PC-3 (cell line): Measurements from ENCODE around the gene CERK. TPM values are rescaled to one million over a fixed set of nuclear protein-coding genes. Genes with fewer than 3 reads are reported as not detected.
A peak's percentile ranks its signal among the peaks of the same experiment; 100 is the strongest.

Experiments used
- ATAC-seq: fragments of 200-7000 bp; cut with Tn5 transposase; 2 replicates; pipeline ENCODE4 v1.9.1; 2020; ENCODE audit warnings: mild to moderate bottlenecking, moderate library complexity
- BruUV-seq: library from RNA; stranded (reverse); fragments of 400-500 nt; replicated peaks from 2 replicates; lab custom pipeline; 2021; lab: Mats Ljungman, UMichigan
- CTCF ChIA-PET: fragments of 300-600 bp; sonication (Branson Sonifier 250); formaldehyde crosslinking; loops from one replicate; lab custom pipeline; 2022; ENCODE audit warnings: antibody characterized with exemption; lab: Charles Lee
- POLR2A ChIA-PET: fragments of 300-600 bp; sonication (Branson Sonifier 250); formaldehyde crosslinking; loops from one replicate; lab custom pipeline; 2022; ENCODE audit warnings: antibody characterized with exemption; ENCODE audit not compliant: unreplicated experiment; lab: Charles Lee
- DNase-seq: peaks from one replicate; pipeline ENCODE4 v3.0.0-alpha.2; 2015
- H2AFZ ChIP-seq: fragments of 300-600 bp; sonication (generic); 2 replicates; pipeline ENCODE4 v1.6.0; 2016; ENCODE audit warnings: antibody characterized with exemption, low read length
- H3F3A ChIP-seq: fragments of 300-600 bp; sonication (generic); one replicate; pipeline ENCODE4 v1.6.0; 2017; ENCODE audit warnings: antibody characterized with exemption, low read length, control low read depth, mild to moderate bottlenecking; ENCODE audit not compliant: unreplicated experiment
- H3K27ac ChIP-seq: fragments of 300-600 bp; sonication (generic); 2 replicates; pipeline ENCODE4 v1.5.1; 2016; ENCODE audit warnings: mild to moderate bottlenecking, low read length
- H3K27me3 ChIP-seq: fragments of 300-600 bp; sonication (generic); 2 replicates; pipeline ENCODE4 v1.6.1; 2016; ENCODE audit warnings: low read length, mixed read lengths
- H3K36me3 ChIP-seq: fragments of 300-600 bp; sonication (generic); 2 replicates; pipeline ENCODE4 v1.6.1; 2016; ENCODE audit warnings: low read depth, mixed run types, low read length, mixed read lengths
- H3K4me1 ChIP-seq: fragments of 300-600 bp; sonication (generic); 2 replicates; pipeline ENCODE4 v1.5.1; 2016; ENCODE audit warnings: low read length; ENCODE audit not compliant: insufficient read depth
- H3K4me2 ChIP-seq: fragments of 300-600 bp; sonication (generic); 2 replicates; pipeline ENCODE4 v1.6.0; 2016; ENCODE audit warnings: low read length
- H3K4me3 ChIP-seq: fragments of 300-600 bp; sonication (generic); 2 replicates; pipeline ENCODE4 v1.5.1; 2016; ENCODE audit warnings: mild to moderate bottlenecking, low read length, mixed read lengths
- H3K79me2 ChIP-seq: fragments of 300-600 bp; sonication (generic); 2 replicates; pipeline ENCODE4 v1.6.1; 2017; ENCODE audit warnings: low read length, mixed read lengths
- H3K9ac ChIP-seq: fragments of 300-600 bp; sonication (generic); 2 replicates; pipeline ENCODE4 v1.6.0; 2016; ENCODE audit warnings: mild to moderate bottlenecking, low read length
- H3K9me2 ChIP-seq: fragments of 300-600 bp; sonication (generic); replicated peaks from 2 replicates; pipeline ENCODE4 v1.6.1; 2016; ENCODE audit warnings: mixed run types, low read length, mixed read lengths
- H3K9me3 ChIP-seq: fragments of 300-600 bp; sonication (generic); 2 replicates; pipeline ENCODE4 v1.6.1; 2016; ENCODE audit warnings: low read length, mixed read lengths
- H4K20me1 ChIP-seq: fragments of 300-600 bp; sonication (generic); 2 replicates; pipeline ENCODE4 v1.6.1; 2016; ENCODE audit warnings: low read length, mixed read lengths
- EZH2 ChIP-seq: fragments of 300-600 bp; sonication (generic); IDR thresholded peaks from one replicate; pipeline ENCODE4 v1.6.1; 2017; ENCODE audit warnings: antibody characterized with exemption, mild to moderate bottlenecking, low read length; ENCODE audit not compliant: unreplicated experiment
- EZH2phosphoT487 ChIP-seq: fragments of 300-600 bp; sonication (generic); IDR thresholded peaks from 2 replicates; pipeline ENCODE4 v1.6.1; 2018; ENCODE audit warnings: mild to moderate bottlenecking, antibody characterized with exemption, low read length, borderline replicate concordance
- intact Hi-C: fragments of 100-400 bp; cut with micrococcal nuclease; formaldehyde crosslinking; loops from 2 replicates; pipeline ENCODE4 v1.9.0; 2023
- total RNA-seq: library from RNA; depleted of rRNA; stranded (reverse); fragments of >200 nt; gene quantifications from 2 replicates; pipeline ENCODE4 v1.2.3, GENCODE V29; 2014
- TF ChIP-seq, protein P1 (sequence below): fragments of 300-600 bp; sonication (generic); conservative IDR thresholded peaks from 2 replicates; pipeline ENCODE4 v1.5.1; 2017; ENCODE audit warnings: antibody characterized with exemption, low read depth, mild to moderate bottlenecking, low read length

Gene CERK
- total RNA-seq, 1 experiment from 2014 or later = 21.6 TPM

DNA sequence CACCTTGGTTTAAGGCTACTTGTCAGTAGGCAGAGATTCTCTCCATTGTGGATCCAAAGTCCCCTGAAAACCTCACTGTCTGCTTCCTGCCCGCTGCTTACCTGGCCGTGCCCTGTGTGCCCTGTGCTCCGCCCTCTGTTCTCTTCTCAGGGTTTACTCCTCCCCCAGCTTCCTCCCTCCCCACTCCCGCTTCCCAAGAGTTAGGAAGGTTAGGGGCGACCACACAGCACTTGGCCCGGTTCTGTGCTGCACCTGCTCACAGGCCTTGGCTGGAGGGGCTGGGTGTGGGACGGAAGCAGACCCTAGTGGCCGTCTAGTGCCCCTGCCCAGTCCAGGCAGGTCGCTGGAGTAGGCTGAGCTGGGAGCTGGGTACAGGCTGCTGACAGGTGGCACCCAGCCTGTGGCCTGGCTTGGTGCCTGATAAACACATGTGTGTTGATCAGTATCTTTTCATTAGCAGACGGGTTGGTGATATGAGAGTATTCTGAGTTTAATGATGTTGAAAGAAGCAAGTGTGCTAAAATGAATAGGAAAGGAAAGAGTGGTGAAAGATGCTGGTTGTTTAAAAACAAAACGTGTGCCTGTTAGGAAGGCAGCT lies 77.3 kb downstream of the CERK start:
- DNase-seq (no peak), ATAC-seq (no peak)
- no peaks in the 10 kb centered on the region for H4K20me1 ChIP-seq
- intact Hi-C loops = no loop called here
- no peaks in the 10 kb centered on the region for H3F3A ChIP-seq
- no peak overlapping the region for H2AFZ ChIP-seq
- TF ChIP-seq, protein P1, sequence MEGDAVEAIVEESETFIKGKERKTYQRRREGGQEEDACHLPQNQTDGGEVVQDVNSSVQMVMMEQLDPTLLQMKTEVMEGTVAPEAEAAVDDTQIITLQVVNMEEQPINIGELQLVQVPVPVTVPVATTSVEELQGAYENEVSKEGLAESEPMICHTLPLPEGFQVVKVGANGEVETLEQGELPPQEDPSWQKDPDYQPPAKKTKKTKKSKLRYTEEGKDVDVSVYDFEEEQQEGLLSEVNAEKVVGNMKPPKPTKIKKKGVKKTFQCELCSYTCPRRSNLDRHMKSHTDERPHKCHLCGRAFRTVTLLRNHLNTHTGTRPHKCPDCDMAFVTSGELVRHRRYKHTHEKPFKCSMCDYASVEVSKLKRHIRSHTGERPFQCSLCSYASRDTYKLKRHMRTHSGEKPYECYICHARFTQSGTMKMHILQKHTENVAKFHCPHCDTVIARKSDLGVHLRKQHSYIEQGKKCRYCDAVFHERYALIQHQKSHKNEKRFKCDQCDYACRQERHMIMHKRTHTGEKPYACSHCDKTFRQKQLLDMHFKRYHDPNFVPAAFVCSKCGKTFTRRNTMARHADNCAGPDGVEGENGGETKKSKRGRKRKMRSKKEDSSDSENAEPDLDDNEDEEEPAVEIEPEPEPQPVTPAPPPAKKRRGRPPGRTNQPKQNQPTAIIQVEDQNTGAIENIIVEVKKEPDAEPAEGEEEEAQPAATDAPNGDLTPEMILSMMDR = no peak
- TF ChIP-seq EZH2phosphoT487 (no peak), EZH2 (no peak)
- peak overlapping the region; percentile 31; the same call in 1 of the 2 replicates for H3K9ac ChIP-seq
- H3K9me2 ChIP-seq = no peaks in the 10 kb centered on the region
- H3K27me3 ChIP-seq = no peaks in the 10 kb centered on the region
- peak overlapping the region; percentile 55 for H3K4me2 ChIP-seq
- H3K79me2 ChIP-seq = no peaks in the 10 kb centered on the region
- H3K4me1 ChIP-seq = peaks cover 31% of the 10 kb centered on the region
- no peak overlapping the region for H3K4me3 ChIP-seq
- no peaks in the 10 kb centered on the region for H3K9me3 ChIP-seq
- ChIA-PET POLR2A (no interaction called here), CTCF (no interaction called here)
- H3K36me3 ChIP-seq = no peaks in the 10 kb centered on the region
- BruUV-seq = no TSS peak
- peak overlapping the region; percentile 56 for H3K27ac ChIP-seq

DNA sequence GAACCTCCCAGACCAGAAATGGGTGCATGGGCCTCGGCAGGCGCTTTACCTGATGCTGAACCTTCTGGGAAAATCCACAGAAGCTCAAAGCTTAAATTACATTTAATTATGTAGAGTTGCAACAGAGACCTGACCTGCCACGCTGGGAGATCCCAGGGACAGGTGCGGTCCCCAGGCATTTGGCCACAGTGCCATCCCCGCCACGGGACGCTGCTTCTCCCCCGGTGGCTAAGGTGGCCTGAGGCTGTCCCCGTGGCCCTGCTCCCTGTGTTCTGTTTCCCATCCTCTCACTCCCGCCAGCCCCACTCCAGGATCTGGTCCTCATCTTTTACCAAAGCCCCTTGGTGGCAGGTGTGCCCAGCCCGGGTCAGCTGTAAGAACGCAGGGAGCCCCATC lies 78.3 kb downstream of the CERK start:
- intact Hi-C loops = loop anchor here (5.0 kb wide), 1 partner anchor 97 kb away; no protein-coding TSS in a partner anchor
- POLR2A ChIA-PET = no interaction called here
- BruUV-seq = no TSS peak

More for the DNA sequence above, 78.3 kb downstream of the CERK start:
- H3K4me1 ChIP-seq = peaks cover 31% of the 10 kb centered on the region
- ATAC-seq (no peak), DNase-seq (no peak)
- no peaks in the 10 kb centered on the region for H4K20me1 ChIP-seq
- no peak overlapping the region for H3K4me2 ChIP-seq
- no peak overlapping the region for H2AFZ ChIP-seq
- TF ChIP-seq EZH2phosphoT487 (no peak), EZH2 (no peak)
- TF ChIP-seq, protein P1 = no peak
- H3K9me3 ChIP-seq = no peaks in the 10 kb centered on the region
- no peaks in the 10 kb centered on the region for H3K27me3 ChIP-seq
- CTCF ChIA-PET = no interaction called here
- H3K4me3 ChIP-seq = no peak overlapping the region
- H3K9me2 ChIP-seq = no peaks in the 10 kb centered on the region
- H3K36me3 ChIP-seq = no peaks in the 10 kb centered on the region
- no peak overlapping the region for H3K27ac ChIP-seq
- no peaks in the 10 kb centered on the region for H3F3A ChIP-seq
- no peaks in the 10 kb centered on the region for H3K79me2 ChIP-seq
- no peak overlapping the region for H3K9ac ChIP-seq
